Measurements from ENCODE around the gene C2CD2. TPM values are rescaled to one million over a fixed set of nuclear protein-coding genes. Genes with fewer than 3 reads are reported as not detected.

Gene C2CD2
- total RNA-seq, 4 donors from 2014 or later: 9.5 to 37.5 (median 18.3) TPM

DNA sequence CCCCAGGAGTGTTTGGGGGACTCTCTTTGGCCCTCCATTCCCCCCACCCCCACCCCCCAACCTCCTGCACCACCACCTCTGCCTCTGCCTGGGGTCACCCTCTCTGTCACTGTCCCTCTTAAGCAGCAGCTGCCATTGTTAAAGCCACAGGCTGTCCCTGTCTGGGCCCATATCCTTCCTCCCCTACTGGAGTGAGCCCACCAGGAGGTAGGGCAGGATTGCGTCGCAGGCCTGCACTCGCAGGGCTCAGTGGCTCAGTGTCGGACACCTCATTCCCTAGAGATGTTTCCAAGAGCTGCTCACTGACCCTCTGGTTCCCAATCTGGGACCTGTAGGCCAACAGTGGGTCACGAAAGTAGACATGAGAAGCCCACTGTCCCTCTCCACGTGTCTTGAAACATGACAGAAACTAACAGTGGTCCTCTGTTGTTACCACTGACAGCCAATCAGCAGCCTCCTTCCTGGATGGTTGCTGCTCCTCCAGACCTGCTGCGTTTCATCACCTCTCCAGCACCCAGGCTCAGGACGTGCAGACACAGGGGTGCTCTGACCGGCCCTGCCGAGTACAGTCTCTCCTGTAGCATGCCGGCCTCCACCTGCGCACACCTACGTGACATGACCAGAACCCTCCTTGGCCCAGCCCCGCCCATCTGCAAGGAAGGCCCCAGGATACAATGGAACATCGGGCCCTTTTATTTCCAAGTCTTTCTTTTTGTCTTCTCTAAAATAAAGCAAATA is 82.4 kb downstream of the C2CD2 start:
- no peak for TF ChIP-seq POLR2A (IDR thresholded peaks at IDR 0.05)
- TF ChIP-seq, protein P1, sequence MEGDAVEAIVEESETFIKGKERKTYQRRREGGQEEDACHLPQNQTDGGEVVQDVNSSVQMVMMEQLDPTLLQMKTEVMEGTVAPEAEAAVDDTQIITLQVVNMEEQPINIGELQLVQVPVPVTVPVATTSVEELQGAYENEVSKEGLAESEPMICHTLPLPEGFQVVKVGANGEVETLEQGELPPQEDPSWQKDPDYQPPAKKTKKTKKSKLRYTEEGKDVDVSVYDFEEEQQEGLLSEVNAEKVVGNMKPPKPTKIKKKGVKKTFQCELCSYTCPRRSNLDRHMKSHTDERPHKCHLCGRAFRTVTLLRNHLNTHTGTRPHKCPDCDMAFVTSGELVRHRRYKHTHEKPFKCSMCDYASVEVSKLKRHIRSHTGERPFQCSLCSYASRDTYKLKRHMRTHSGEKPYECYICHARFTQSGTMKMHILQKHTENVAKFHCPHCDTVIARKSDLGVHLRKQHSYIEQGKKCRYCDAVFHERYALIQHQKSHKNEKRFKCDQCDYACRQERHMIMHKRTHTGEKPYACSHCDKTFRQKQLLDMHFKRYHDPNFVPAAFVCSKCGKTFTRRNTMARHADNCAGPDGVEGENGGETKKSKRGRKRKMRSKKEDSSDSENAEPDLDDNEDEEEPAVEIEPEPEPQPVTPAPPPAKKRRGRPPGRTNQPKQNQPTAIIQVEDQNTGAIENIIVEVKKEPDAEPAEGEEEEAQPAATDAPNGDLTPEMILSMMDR (IDR thresholded peaks at IDR 0.05): no peak
- no peak overlapping the region for H3K4me3 ChIP-seq
- H3K4me1 ChIP-seq: no peaks in the 10 kb centered on the region
- intact Hi-C loops (cut with DNase I; ENCODE audit: low total_unique reads): no loop called here
- H3K36me3 ChIP-seq: no peaks in the 10 kb centered on the region
- no peaks in the 10 kb centered on the region for H3K9me3 ChIP-seq
- DNase-seq: no peak
- H3K27me3 ChIP-seq: no peaks in the 10 kb centered on the region
- H3K27ac ChIP-seq: no peak overlapping the region

DNA sequence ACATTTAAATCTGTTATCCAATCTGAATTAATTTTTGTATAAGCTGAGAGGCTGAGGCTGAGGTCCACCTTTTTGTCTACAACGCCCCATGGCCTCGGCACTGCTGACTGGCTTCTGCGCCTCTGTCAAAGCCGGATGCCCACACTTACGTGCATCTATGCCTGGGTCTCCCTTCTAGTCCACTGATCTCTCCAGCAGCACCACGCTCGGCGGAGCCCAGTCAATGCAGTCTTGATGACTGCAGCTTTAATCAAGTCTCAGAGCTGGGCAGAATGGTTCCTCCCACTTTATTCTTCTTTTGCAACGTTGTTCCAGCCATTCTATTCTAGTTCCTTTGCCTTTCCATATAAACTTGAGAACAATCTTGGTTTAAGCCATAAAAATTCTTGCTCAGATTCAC is 84.0 kb downstream of the C2CD2 start:
- TF ChIP-seq, protein P1 (IDR thresholded peaks at IDR 0.05): no peak
- no peak for TF ChIP-seq POLR2A (IDR thresholded peaks at IDR 0.05)
- intact Hi-C loops (cut with DNase I; ENCODE audit: low total_unique reads): no loop called here
- H3K4me3 ChIP-seq: no peak overlapping the region
- H3K36me3 ChIP-seq: no peaks in the 10 kb centered on the region
- no peaks in the 10 kb centered on the region for H3K4me1 ChIP-seq
- no peak for DNase-seq
- no peak overlapping the region for H3K27ac ChIP-seq
- H3K9me3 ChIP-seq: no peaks in the 10 kb centered on the region
- H3K27me3 ChIP-seq: no peaks in the 10 kb centered on the region

DNA sequence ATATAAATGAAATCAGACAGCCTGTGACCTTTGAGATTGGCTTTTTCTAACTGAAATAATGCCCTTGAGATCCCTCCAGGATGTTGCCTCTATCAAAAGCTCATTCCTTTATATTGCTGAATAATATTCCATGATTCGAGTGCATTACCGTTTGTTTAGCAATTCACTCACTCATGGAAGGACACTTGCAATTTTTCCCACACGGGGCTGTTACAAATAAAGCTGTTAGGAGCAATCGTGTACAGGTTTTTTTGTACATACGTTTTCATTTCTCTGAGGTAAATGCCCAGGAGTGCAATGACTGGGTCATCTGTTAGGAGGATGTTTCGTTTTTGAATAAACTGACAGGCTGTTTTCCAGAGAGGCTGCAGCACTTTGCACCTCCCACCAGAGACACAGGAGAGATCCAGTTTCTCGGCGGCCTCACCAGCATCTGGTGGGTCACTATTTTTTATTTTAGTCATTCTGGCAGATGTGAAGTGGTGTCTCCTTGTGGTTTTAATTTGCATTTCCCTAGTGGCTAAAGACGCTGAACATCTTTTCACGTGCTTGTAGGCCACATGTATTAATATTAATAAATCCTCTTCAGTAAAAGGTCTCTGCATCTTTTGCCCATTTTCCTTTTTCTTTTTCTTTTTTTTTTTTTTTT is 85.6 kb downstream of the C2CD2 start:
- H3K36me3 ChIP-seq: no peaks in the 10 kb centered on the region
- intact Hi-C loops (cut with DNase I; ENCODE audit: low total_unique reads): no loop called here
- H3K4me3 ChIP-seq: no peak overlapping the region
- no peak overlapping the region for H3K27ac ChIP-seq
- peaks cover 0 to 3% of the 10 kb centered on the region in 2 donors for H3K4me1 ChIP-seq
- no peak for TF ChIP-seq POLR2A (IDR thresholded peaks at IDR 0.05)
- TF ChIP-seq, protein P1 (IDR thresholded peaks at IDR 0.05): no peak
- H3K27me3 ChIP-seq: no peaks in the 10 kb centered on the region
- H3K9me3 ChIP-seq: no peaks in the 10 kb centered on the region
- DNase-seq: no peak

DNA sequence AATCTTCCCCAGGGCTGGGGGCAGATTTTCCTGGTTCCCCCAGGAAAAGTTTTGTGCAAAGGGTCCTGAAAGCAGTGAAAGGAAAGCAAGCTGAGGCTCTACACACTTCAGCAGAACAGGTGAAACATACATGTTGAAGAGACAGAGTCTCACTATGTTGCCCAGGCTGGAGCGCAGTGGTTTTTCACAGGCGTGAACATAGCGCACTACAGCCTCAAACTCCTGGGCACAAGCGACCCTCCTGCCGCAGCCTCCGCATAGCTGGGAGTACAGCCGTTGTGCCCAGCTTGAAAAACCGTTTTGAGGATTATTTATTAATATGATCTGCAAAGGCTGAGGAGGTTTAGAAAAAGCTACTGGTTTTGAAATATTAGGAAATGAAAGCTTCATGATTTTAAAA is 86.5 kb downstream of the C2CD2 start:
- no peaks in the 10 kb centered on the region for H3K27me3 ChIP-seq
- H3K4me3 ChIP-seq: no peak overlapping the region
- intact Hi-C loops (cut with DNase I; ENCODE audit: low total_unique reads): no loop called here

More for the DNA sequence above, 86.5 kb downstream of the C2CD2 start:
- H3K27ac ChIP-seq: no peak overlapping the region
- no peaks in the 10 kb centered on the region for H3K9me3 ChIP-seq
- no peak for TF ChIP-seq POLR2A (IDR thresholded peaks at IDR 0.05)
- TF ChIP-seq, protein P1 (IDR thresholded peaks at IDR 0.05): no peak
- peaks cover 0 to 6% of the 10 kb centered on the region in 2 donors for H3K4me1 ChIP-seq
- DNase-seq: no peak
- H3K36me3 ChIP-seq: no peaks in the 10 kb centered on the region

Measured in uterus (tissue), 4 donors.